ENCODE data around the gene HMCN2. TPM values are rescaled to one million over a fixed set of nuclear protein-coding genes. Genes with fewer than 3 reads are reported as not detected.
A peak's percentile ranks its signal among the peaks of the same experiment; 100 is the strongest.

HMCN2 gene
- total and polyA plus RNA-seq, 8 donors = 0.31 to 3.9 (median 0.68) TPM

- H3K36me3 ChIP-seq = no peaks in the 10 kb centered on the region
- H3K9me3 ChIP-seq = no peaks in the 10 kb centered on the region
- no peak overlapping the region for H3K4me3 ChIP-seq
- TF ChIP-seq CTCF (IDR thresholded peaks at IDR 0.05) = peak; percentile 84 to 94
- H3K4me1 ChIP-seq = peaks cover 0 to 7% of the 10 kb centered on the region in 2 donors
- peak; percentile 77 for ATAC-seq
- intact Hi-C loops (cut with DNase I) = no loop called here
- H3K27me3 ChIP-seq = no peaks in the 10 kb centered on the region
- no peak overlapping the region for H3K27ac ChIP-seq
- peak in 3 of 4 donors; percentile 31 to 87 (median 64) for DNase-seq
Measured at GRCh38 chr9:130243015-130243881, 22.3 kb upstream of the HMCN2 start.

- no peak for ATAC-seq
- intact Hi-C loops (cut with DNase I) = no loop called here
- DNase-seq = no peak
- H3K9me3 ChIP-seq = no peaks in the 10 kb centered on the region
- no peak overlapping the region for H3K27ac ChIP-seq
- H3K27me3 ChIP-seq = no peaks in the 10 kb centered on the region
- no peak for TF ChIP-seq CTCF (IDR thresholded peaks at IDR 0.05)
- H3K4me3 ChIP-seq = no peak overlapping the region
- no peaks in the 10 kb centered on the region for H3K36me3 ChIP-seq
- peaks cover 0 to 7% of the 10 kb centered on the region in 2 donors for H3K4me1 ChIP-seq
Measured at GRCh38 chr9:130243882-130244170, 21.7 kb upstream of the HMCN2 start.

GRCh38 chr9:130244548-130245165, 20.9 kb upstream of the HMCN2 start:
- no peak for TF ChIP-seq CTCF (IDR thresholded peaks at IDR 0.05)

GRCh38 chr9:130245474-130245873, 20.1 kb upstream of the HMCN2 start:
- Histone ChIP-seq H3K4me1 (peaks cover 0 to 7% of the 10 kb centered on the region in 2 donors), H3K27ac (no peak overlapping the region), H3K36me3 (no peaks in the 10 kb centered on the region), H3K9me3 (no peaks in the 10 kb centered on the region), H3K4me3 (no peak overlapping the region), H3K27me3 (no peaks in the 10 kb centered on the region)
- intact Hi-C loops (cut with DNase I) = no loop called here
- no peak for TF ChIP-seq CTCF (IDR thresholded peaks at IDR 0.05)
- ATAC-seq (no peak), DNase-seq (no peak)

More at GRCh38 chr9:130244548-130245165, 20.9 kb upstream of the HMCN2 start:
- ATAC-seq (no peak), DNase-seq (no peak)
- Histone ChIP-seq H3K27ac (no peak overlapping the region), H3K9me3 (no peaks in the 10 kb centered on the region), H3K4me1 (peaks cover 0 to 7% of the 10 kb centered on the region in 2 donors), H3K36me3 (no peaks in the 10 kb centered on the region), H3K27me3 (no peaks in the 10 kb centered on the region), H3K4me3 (no peak overlapping the region)
- intact Hi-C loops (cut with DNase I) = no loop called here

GRCh38 chr9:130246126-130246525, 19.4 kb upstream of the HMCN2 start:
- no peaks in the 10 kb centered on the region for H3K27me3 ChIP-seq
- intact Hi-C loops (cut with DNase I) = no loop called here
- ATAC-seq = no peak
- H3K36me3 ChIP-seq = no peaks in the 10 kb centered on the region
- H3K9me3 ChIP-seq = no peaks in the 10 kb centered on the region
- H3K4me3 ChIP-seq = no peak overlapping the region
- no peak for DNase-seq
- no peak overlapping the region for H3K27ac ChIP-seq
- TF ChIP-seq CTCF (IDR thresholded peaks at IDR 0.05) = no peak
- peaks cover 0 to 7% of the 10 kb centered on the region in 2 donors for H3K4me1 ChIP-seq

Data from left lung (tissue), 10 donors.